ENCODE data around the gene CALD1. TPM values are rescaled to one million over a fixed set of nuclear protein-coding genes. Genes with fewer than 3 reads are reported as not detected.

Gene CALD1
- total and polyA plus RNA-seq, 4 donors, result 658 to 1,700 (median 1,168) TPM

GRCh38 chr7:134779741-134780065 is 269 bp downstream of the CALD1 start:
- peak overlapping the region; percentile 100 for H3K27ac ChIP-seq (ENCODE audit: low read depth in 1 of 2, low read length in 2 of 2)
- H3K4me1 ChIP-seq (ENCODE audit: control insufficient read depth in 1 of 2, insufficient read depth in 2 of 2, low read length in 2 of 2), result peaks cover 0 to 11% of the 10 kb centered on the region in 2 donors
- 1 to 4% methylated on average over 4 of the region's 4 CpGs for WGBS, 2 donors
- peak; percentile 2 for ATAC-seq (ENCODE audit: low FRiP score)
- no peaks in the 10 kb centered on the region for H3K36me3 ChIP-seq (ENCODE audit: control insufficient read depth in 1 of 2, insufficient read depth in 2 of 2, low read length in 1 of 2)
- DNase-seq, result no peak
- no peaks in the 10 kb centered on the region for H3K9me3 ChIP-seq (ENCODE audit: control insufficient read depth, low read length)
- peak overlapping the region; percentile 99 to 100 for H3K4me3 ChIP-seq (ENCODE audit: low read length in 2 of 2)
- intact Hi-C loops (cut with DNase I), result loop anchor here (5.0 to 10.0 kb wide), 8 partner anchors 43 to 385 kb away; no protein-coding TSS in a partner anchor
- no peaks in the 10 kb centered on the region for H3K27me3 ChIP-seq (ENCODE audit: control insufficient read depth in 1 of 2, insufficient read depth in 2 of 2, low read length in 1 of 2)

GRCh38 chr7:134780166-134780828 is 863 bp downstream of the CALD1 start:
- peak; percentile 59 for ATAC-seq (ENCODE audit: low FRiP score)
- WGBS, 2 donors, result 2 to 3% methylated on average over 5 of the region's 5 CpGs
- Histone ChIP-seq H3K27me3 (ENCODE audit: control insufficient read depth in 1 of 2, insufficient read depth in 2 of 2, low read length in 1 of 2) (no peaks in the 10 kb centered on the region), H3K9me3 (ENCODE audit: control insufficient read depth, low read length) (no peaks in the 10 kb centered on the region), H3K4me1 (ENCODE audit: control insufficient read depth in 1 of 2, insufficient read depth in 2 of 2, low read length in 2 of 2) (peaks cover 0 to 11% of the 10 kb centered on the region in 2 donors), H3K36me3 (ENCODE audit: control insufficient read depth in 1 of 2, insufficient read depth in 2 of 2, low read length in 1 of 2) (no peaks in the 10 kb centered on the region), H3K4me3 (ENCODE audit: low read length in 2 of 2) (peak overlapping the region; percentile 99 to 100), H3K27ac (ENCODE audit: low read depth in 1 of 2, low read length in 2 of 2) (peak overlapping the region; percentile 100)
- no peak for DNase-seq
- intact Hi-C loops (cut with DNase I), result loop anchor here (5.0 to 10.0 kb wide), 8 partner anchors 42 to 385 kb away; no protein-coding TSS in a partner anchor

GRCh38 chr7:134781171-134781570 is 1.7 kb downstream of the CALD1 start:
- 3 to 6% methylated on average over 2 of the region's 2 CpGs for WGBS, 2 donors
- intact Hi-C loops (cut with DNase I), result loop anchor here (5.0 to 10.0 kb wide), 8 partner anchors 41 to 384 kb away; no protein-coding TSS in a partner anchor
- DNase-seq (no peak), ATAC-seq (ENCODE audit: low FRiP score) (no peak)
- no peaks in the 10 kb centered on the region for H3K9me3 ChIP-seq (ENCODE audit: control insufficient read depth, low read length)
- no peaks in the 10 kb centered on the region for H3K36me3 ChIP-seq (ENCODE audit: control insufficient read depth in 1 of 2, insufficient read depth in 2 of 2, low read length in 1 of 2)
- H3K4me3 ChIP-seq (ENCODE audit: low read length in 2 of 2), result peak overlapping the region; percentile 99 to 100
- no peaks in the 10 kb centered on the region for H3K27me3 ChIP-seq (ENCODE audit: control insufficient read depth in 1 of 2, insufficient read depth in 2 of 2, low read length in 1 of 2)
- peak overlapping the region in 1 of 2 donors; percentile 100 for H3K27ac ChIP-seq (ENCODE audit: low read depth in 1 of 2, low read length in 2 of 2)
- H3K4me1 ChIP-seq (ENCODE audit: control insufficient read depth in 1 of 2, insufficient read depth in 2 of 2, low read length in 2 of 2), result peaks cover 6 to 11% of the 10 kb centered on the region in 2 donors

GRCh38 chr7:134782121-134782623 is 2.7 kb downstream of the CALD1 start:
- peaks cover 6 to 19% of the 10 kb centered on the region in 2 donors for H3K4me1 ChIP-seq (ENCODE audit: control insufficient read depth in 1 of 2, insufficient read depth in 2 of 2, low read length in 2 of 2)
- ATAC-seq (ENCODE audit: low FRiP score) (no peak), DNase-seq (no peak)
- H3K4me3 ChIP-seq (ENCODE audit: low read length in 2 of 2), result peak overlapping the region; percentile 99 to 100
- intact Hi-C loops (cut with DNase I), result loop anchor here (2.0 to 10.0 kb wide), 9 partner anchors 40 to 383 kb away; no protein-coding TSS in a partner anchor
- H3K36me3 ChIP-seq (ENCODE audit: control insufficient read depth in 1 of 2, insufficient read depth in 2 of 2, low read length in 1 of 2), result no peaks in the 10 kb centered on the region
- H3K27ac ChIP-seq (ENCODE audit: low read depth in 1 of 2, low read length in 2 of 2), result peak overlapping the region; percentile 79 to 100
- H3K9me3 ChIP-seq (ENCODE audit: control insufficient read depth, low read length), result no peaks in the 10 kb centered on the region
- 1 to 6% methylated on average over 4 of the region's 4 CpGs for WGBS, 2 donors
- H3K27me3 ChIP-seq (ENCODE audit: control insufficient read depth in 1 of 2, insufficient read depth in 2 of 2, low read length in 1 of 2), result no peaks in the 10 kb centered on the region

GRCh38 chr7:134783294-134784069 is 4.0 kb downstream of the CALD1 start:
- Histone ChIP-seq H3K4me3 (ENCODE audit: low read length in 2 of 2) (peak overlapping the region; percentile 99 to 100), H3K27me3 (ENCODE audit: control insufficient read depth in 1 of 2, insufficient read depth in 2 of 2, low read length in 1 of 2) (no peaks in the 10 kb centered on the region), H3K4me1 (ENCODE audit: control insufficient read depth in 1 of 2, insufficient read depth in 2 of 2, low read length in 2 of 2) (peaks cover 6 to 16% of the 10 kb centered on the region in 2 donors), H3K9me3 (ENCODE audit: control insufficient read depth, low read length) (no peaks in the 10 kb centered on the region), H3K27ac (ENCODE audit: low read depth in 1 of 2, low read length in 2 of 2) (peak overlapping the region; percentile 55 to 100), H3K36me3 (ENCODE audit: control insufficient read depth in 1 of 2, insufficient read depth in 2 of 2, low read length in 1 of 2) (no peaks in the 10 kb centered on the region)
- DNase-seq (no peak), ATAC-seq (ENCODE audit: low FRiP score) (no peak)
- WGBS, 2 donors, result 11 to 14% methylated on average over 7 of the region's 7 CpGs
- intact Hi-C loops (cut with DNase I), result loop anchor here (2.0 to 10.0 kb wide), 9 partner anchors 39 to 381 kb away; no protein-coding TSS in a partner anchor

- H3K9me3 ChIP-seq (ENCODE audit: control insufficient read depth, low read length), result no peaks in the 10 kb centered on the region
- peak overlapping the region in 1 of 2 donors; percentile 42 for H3K27ac ChIP-seq (ENCODE audit: low read depth in 1 of 2, low read length in 2 of 2)
- no peak for ATAC-seq (ENCODE audit: low FRiP score)
- H3K4me3 ChIP-seq (ENCODE audit: low read length in 2 of 2), result peak overlapping the region; percentile 10 to 57
- intact Hi-C loops (cut with DNase I), result loop anchor here (5.0 to 10.0 kb wide), 8 partner anchors 38 to 380 kb away; no protein-coding TSS in a partner anchor
- no peaks in the 10 kb centered on the region for H3K27me3 ChIP-seq (ENCODE audit: control insufficient read depth in 1 of 2, insufficient read depth in 2 of 2, low read length in 1 of 2)
- H3K36me3 ChIP-seq (ENCODE audit: control insufficient read depth in 1 of 2, insufficient read depth in 2 of 2, low read length in 1 of 2), result no peaks in the 10 kb centered on the region
- 3 to 9% methylated on average over 9 of the region's 9 CpGs for WGBS, 2 donors
- DNase-seq, result peak in 1 of 2 donors; percentile 77
- H3K4me1 ChIP-seq (ENCODE audit: control insufficient read depth in 1 of 2, insufficient read depth in 2 of 2, low read length in 2 of 2), result peaks cover 6 to 17% of the 10 kb centered on the region in 2 donors
These were observed 5.0 kb downstream of the CALD1 start for GRCh38 chr7:134784251-134785049.

- Histone ChIP-seq H3K4me1 (ENCODE audit: control insufficient read depth in 1 of 2, insufficient read depth in 2 of 2, low read length in 2 of 2) (peaks cover 12 to 17% of the 10 kb centered on the region in 2 donors), H3K27me3 (ENCODE audit: control insufficient read depth in 1 of 2, insufficient read depth in 2 of 2, low read length in 1 of 2) (no peaks in the 10 kb centered on the region), H3K36me3 (ENCODE audit: control insufficient read depth in 1 of 2, insufficient read depth in 2 of 2, low read length in 1 of 2) (no peaks in the 10 kb centered on the region), H3K4me3 (ENCODE audit: low read length in 2 of 2) (peak overlapping the region in 1 of 2 donors; percentile 21), H3K27ac (ENCODE audit: low read depth in 1 of 2, low read length in 2 of 2) (peak overlapping the region in 1 of 2 donors; percentile 76), H3K9me3 (ENCODE audit: control insufficient read depth, low read length) (no peaks in the 10 kb centered on the region)
- DNase-seq, result no peak
- intact Hi-C loops (cut with DNase I), result loop anchor here in 1 of 2 donors (10.0 kb wide), 1 partner anchor 379 kb away; no protein-coding TSS in a partner anchor
- no peak for ATAC-seq (ENCODE audit: low FRiP score)
These were observed 6.4 kb downstream of the CALD1 start for GRCh38 chr7:134785842-134786241.

GRCh38 chr7:134787064-134787463 is 7.6 kb downstream of the CALD1 start:
- Histone ChIP-seq H3K4me1 (ENCODE audit: control insufficient read depth in 1 of 2, insufficient read depth in 2 of 2, low read length in 2 of 2) (peaks cover 12 to 17% of the 10 kb centered on the region in 2 donors), H3K27me3 (ENCODE audit: control insufficient read depth in 1 of 2, insufficient read depth in 2 of 2, low read length in 1 of 2) (no peaks in the 10 kb centered on the region), H3K27ac (ENCODE audit: low read depth in 1 of 2, low read length in 2 of 2) (peak overlapping the region; percentile 92 to 96), H3K4me3 (ENCODE audit: low read length in 2 of 2) (peak overlapping the region; percentile 27 to 68), H3K9me3 (ENCODE audit: control insufficient read depth, low read length) (no peaks in the 10 kb centered on the region), H3K36me3 (ENCODE audit: control insufficient read depth in 1 of 2, insufficient read depth in 2 of 2, low read length in 1 of 2) (no peaks in the 10 kb centered on the region)
- 1 to 7% methylated on average over 2 of the region's 2 CpGs for WGBS, 2 donors
- no peak for DNase-seq
- intact Hi-C loops (cut with DNase I), result loop anchor here in 1 of 2 donors (10.0 kb wide), 1 partner anchor 378 kb away; no protein-coding TSS in a partner anchor
- no peak for ATAC-seq (ENCODE audit: low FRiP score)
